ENCODE measurements around the gene DAPK2.

- no peak for TF ChIP-seq TAF1 (IDR thresholded peaks at IDR 0.05; ENCODE audit: low read depth, low read length)
- no peak for TF ChIP-seq POLR2AphosphoS5 (IDR thresholded peaks at IDR 0.05; ENCODE audit: low read depth, low read length)
- TF ChIP-seq POLR2A (IDR thresholded peaks at IDR 0.05; ENCODE audit: low read depth, low read length), result no peak
- TF ChIP-seq POU2F2 (IDR thresholded peaks at IDR 0.05; ENCODE audit: low read depth, low read length), result peak; percentile 17; the same call in 1 of the 2 replicates
Observed at GRCh38 chr15:64009241-64009640, 37.0 kb downstream of the DAPK2 start.
